Endothelial cell of umbilical vein (primary cell): ENCODE results near the gene GSTO2.

Experiments
- EZH2 ChIP-seq: IDR thresholded peaks from 2 replicates; pipeline ENCODE4 v1.6.1; 2012; ENCODE audit warnings: borderline replicate concordance, low read depth, mild to moderate bottlenecking, moderate library complexity, low read length, inconsistent platforms; ENCODE audit not compliant: severe bottlenecking
- FOS ChIP-seq: IDR thresholded peaks from 2 replicates; pipeline ENCODE4 v1.6.1; 2011; ENCODE audit warnings: mild to moderate bottlenecking, low read length, moderate library complexity, borderline replicate concordance; ENCODE audit not compliant: insufficient read depth
- GATA2 ChIP-seq: IDR thresholded peaks from 2 replicates; pipeline ENCODE4 v1.7.0; 2011; ENCODE audit warnings: low read depth, mild to moderate bottlenecking, moderate library complexity, mixed read lengths, low read length; ENCODE audit not compliant: insufficient read length, insufficient read depth
- JUN ChIP-seq: IDR thresholded peaks from 2 replicates; pipeline ENCODE4 v1.6.1; 2011; ENCODE audit warnings: borderline replicate concordance, low read depth; ENCODE audit not compliant: insufficient read length, insufficient read depth
- POLR2A ChIP-seq: IDR thresholded peaks from 2 replicates; pipeline ENCODE4 v1.6.1; 2012; ENCODE audit warnings: low read depth, mild to moderate bottlenecking, control low read depth, low read length
- POLR2AphosphoS5 ChIP-seq: IDR thresholded peaks from 2 replicates; pipeline ENCODE4 v1.6.1; 2012; ENCODE audit warnings: low read depth, mild to moderate bottlenecking, control low read depth, low read length, moderate library complexity; ENCODE audit not compliant: insufficient read depth
- TF ChIP-seq, protein P1 (sequence below), 2 donors: IDR thresholded peaks; 1 replicate in 1 of 2; 2 replicates in 1 of 2; pipeline ENCODE4 v1.5.1; 2011; ENCODE audit warnings: low read length in 2 of 2, mild to moderate bottlenecking in 2 of 2, moderate library complexity in 2 of 2, control low read depth in 1 of 2, inconsistent platforms in 1 of 2, low read depth in 1 of 2; ENCODE audit not compliant: insufficient read depth in 1 of 2; ENCODE audit errors: extremely low read depth in 1 of 2
- TF ChIP-seq, protein P2 (sequence below): IDR thresholded peaks from 2 replicates; pipeline ENCODE4 v1.6.1; 2011; ENCODE audit not compliant: insufficient read depth, insufficient read length

DNA sequence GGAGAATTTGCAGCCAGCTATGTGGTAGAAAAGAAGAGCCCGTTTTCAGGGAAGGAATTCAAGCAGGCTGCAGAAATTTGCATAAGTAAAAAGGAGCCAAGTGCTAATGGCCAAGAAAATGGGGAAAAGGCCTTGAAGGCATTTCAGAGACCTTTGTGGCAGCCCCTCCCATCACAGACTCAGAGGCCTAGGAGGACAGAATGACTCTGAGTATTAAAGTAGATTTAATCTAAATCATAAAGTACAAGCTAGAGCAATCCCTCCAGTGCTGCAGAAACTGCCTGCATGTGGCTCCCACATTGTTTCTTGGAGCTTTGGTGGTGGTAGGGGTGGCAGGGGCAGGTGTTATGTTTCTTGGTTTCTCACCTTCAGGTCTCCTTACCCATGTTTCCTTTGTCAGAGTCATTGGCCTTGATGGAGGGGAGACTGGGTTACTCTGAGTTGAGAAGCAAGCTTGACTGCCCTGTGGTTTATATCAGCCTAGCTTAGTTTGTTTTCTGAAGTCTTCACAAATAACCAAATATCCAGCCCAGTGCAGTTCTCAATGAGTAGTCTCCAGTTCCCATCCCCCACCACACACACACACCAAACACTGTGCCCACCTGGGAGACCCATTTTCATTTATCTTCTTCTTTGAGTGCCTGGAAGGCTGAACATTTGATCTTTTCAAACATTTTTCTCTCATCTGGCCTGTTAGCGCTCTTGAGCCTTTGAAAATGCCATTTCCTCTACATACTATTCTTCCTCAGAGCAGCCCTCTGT, 34.8 kb downstream of the GSTO2 start:
- TF ChIP-seq, protein P1, sequence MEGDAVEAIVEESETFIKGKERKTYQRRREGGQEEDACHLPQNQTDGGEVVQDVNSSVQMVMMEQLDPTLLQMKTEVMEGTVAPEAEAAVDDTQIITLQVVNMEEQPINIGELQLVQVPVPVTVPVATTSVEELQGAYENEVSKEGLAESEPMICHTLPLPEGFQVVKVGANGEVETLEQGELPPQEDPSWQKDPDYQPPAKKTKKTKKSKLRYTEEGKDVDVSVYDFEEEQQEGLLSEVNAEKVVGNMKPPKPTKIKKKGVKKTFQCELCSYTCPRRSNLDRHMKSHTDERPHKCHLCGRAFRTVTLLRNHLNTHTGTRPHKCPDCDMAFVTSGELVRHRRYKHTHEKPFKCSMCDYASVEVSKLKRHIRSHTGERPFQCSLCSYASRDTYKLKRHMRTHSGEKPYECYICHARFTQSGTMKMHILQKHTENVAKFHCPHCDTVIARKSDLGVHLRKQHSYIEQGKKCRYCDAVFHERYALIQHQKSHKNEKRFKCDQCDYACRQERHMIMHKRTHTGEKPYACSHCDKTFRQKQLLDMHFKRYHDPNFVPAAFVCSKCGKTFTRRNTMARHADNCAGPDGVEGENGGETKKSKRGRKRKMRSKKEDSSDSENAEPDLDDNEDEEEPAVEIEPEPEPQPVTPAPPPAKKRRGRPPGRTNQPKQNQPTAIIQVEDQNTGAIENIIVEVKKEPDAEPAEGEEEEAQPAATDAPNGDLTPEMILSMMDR (IDR thresholded peaks at IDR 0.05; ENCODE audit: extremely low read depth in 1 of 2, insufficient read depth in 1 of 2, low read depth in 1 of 2, low read length in 2 of 2) = no peak
- TF ChIP-seq POLR2A (no peak), EZH2 (no peak), POLR2AphosphoS5 (no peak), JUN (no peak), GATA2 (no peak), FOS (no peak)
- TF ChIP-seq, protein P2, sequence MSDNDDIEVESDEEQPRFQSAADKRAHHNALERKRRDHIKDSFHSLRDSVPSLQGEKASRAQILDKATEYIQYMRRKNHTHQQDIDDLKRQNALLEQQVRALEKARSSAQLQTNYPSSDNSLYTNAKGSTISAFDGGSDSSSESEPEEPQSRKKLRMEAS = no peak
